MM.1S (cell line): Measurements from ENCODE around the gene CFAP46.

ENCODE experiments used
- CTCF ChIP-seq: fragments of 300-600 bp; sonication (generic); IDR thresholded peaks from 2 replicates; pipeline ENCODE4 v1.5.1; 2016; ENCODE audit warnings: antibody characterized with exemption, low read length, mixed read lengths
- EZH2 ChIP-seq: fragments of 300-600 bp; sonication (generic); optimal IDR thresholded peaks from 2 replicates; pipeline ENCODE3; 2017; ENCODE audit warnings: low read depth, mild to moderate bottlenecking, antibody characterized with exemption, low read length, mixed read lengths
- EZH2phosphoT487 ChIP-seq: fragments of 300-600 bp; sonication (generic); IDR thresholded peaks from 2 replicates; pipeline ENCODE4 v1.6.1; 2018; ENCODE audit warnings: antibody characterized with exemption, low read length

- TF ChIP-seq CTCF (no peak), EZH2 (no peak), EZH2phosphoT487 (no peak)
These were observed 151.2 kb downstream of the CFAP46 start for GRCh38 chr10:132790934-132791829.
